Stomach (tissue), 9 donors: ENCODE results near the gene ATP8A1. TPM values are rescaled to one million over a fixed set of nuclear protein-coding genes. Genes with fewer than 3 reads are reported as not detected.
A peak's percentile ranks its signal among the peaks of the same experiment; 100 is the strongest.
"Not testable (repeated sequence)": the region's sequence is repeated elsewhere in the genome, so short reads cannot be mapped to it uniquely, and the experiment has no call there.

ENCODE experiments used
- DNase-seq, 2 donors: peaks; one replicate each; pipeline versions ENCODE4 v3.0.0 to v3.0.0-alpha.2; 2013 to 2019
- H3K27ac ChIP-seq, 5 donors: fragments of 200-600 bp in 4 of 5; sonication (generic) in 4 of 5; one replicate each; pipeline ENCODE4 v1.5.1; 2013 to 2019; ENCODE audit warnings: mild to moderate bottlenecking in 1 of 5, moderate library complexity in 1 of 5
- H3K27me3 ChIP-seq, 3 donors: fragments of 200-600 bp; sonication (generic); one replicate each; pipeline ENCODE4 v1.5.1; 2017 to 2019; ENCODE audit warnings: mixed run types in 1 of 3
- H3K36me3 ChIP-seq, 4 donors: fragments of 200-600 bp; sonication (generic); 1 replicate in 3 of 4; 2 replicates in 1 of 4; pipeline ENCODE4 v1.5.1; 2016 to 2019
- H3K4me1 ChIP-seq, 4 donors: fragments of 200-600 bp; sonication (generic); one replicate each; pipeline ENCODE4 v1.5.1; 2016 to 2019
- H3K4me3 ChIP-seq, 4 donors: fragments of 200-600 bp; sonication (generic) in 3 of 4; one replicate each; pipeline ENCODE4 v1.5.1; 2016 to 2019; ENCODE audit warnings: mild to moderate bottlenecking in 1 of 4
- H3K9me3 ChIP-seq, 4 donors: fragments of 200-600 bp; sonication (generic); one replicate each; pipeline ENCODE4 v1.5.1; 2016 to 2019
- EP300 ChIP-seq: sonication (generic); formaldehyde crosslinking; IDR thresholded peaks from one replicate; pipeline ENCODE4 v1.6.1; 2017; ENCODE audit warnings: antibody characterized with exemption
- POLR2A ChIP-seq, 4 donors: fragments of 450-650 bp; IDR thresholded peaks; one replicate each; pipeline ENCODE4 v1.6.1; 2016; ENCODE audit warnings: antibody characterized with exemption in 4 of 4, control low read depth in 2 of 4, mild to moderate bottlenecking in 1 of 4, moderate library complexity in 1 of 4
- POLR2AphosphoS5 ChIP-seq, 3 donors: sonication (generic); formaldehyde crosslinking; IDR thresholded peaks; one replicate each; pipeline ENCODE4 v1.6.1; 2016; ENCODE audit warnings: antibody characterized with exemption in 3 of 3
- WGBS, 5 donors: extraction: QIAGEN DNeasy Blood & Tissue Kit in 3 of 5; methylation state at CpG; one replicate each; pipeline versions ENCODE4 v1.1.5 to v1.1.7; 2013 to 2018; 5-methylcytosine and 5-hydroxymethylcytosine counted together
- intact Hi-C: fragments of 100-400 bp; cut with DNase I; formaldehyde crosslinking; loops from one replicate; pipeline ENCODE4 v1.15.1; 2023; ENCODE audit warnings: low total_unique reads
- polyA plus RNA-seq, 3 donors: library from polyadenylated mRNA; stranded (reverse); fragments of 200-250 nt; gene quantifications; one replicate each; pipeline ENCODE4 v1.2.3, GENCODE V29; 2013
- total RNA-seq, 5 donors: library from RNA; depleted of rRNA; stranded (reverse); fragments of >200 nt; gene quantifications; one replicate each; pipeline versions ENCODE4 v1.1.0 to v1.2.3, GENCODE V29; 2014 to 2016
- TF ChIP-seq, protein P1 (sequence below), 7 experiments: fragments of 450-650 bp in 4 of 7; fragments of 200-600 bp in 3 of 7; sonication (generic) in 3 of 7; IDR thresholded peaks; one replicate each; pipeline ENCODE4 v1.5.1; 2016 to 2019; ENCODE audit warnings: antibody characterized with exemption in 7 of 7, control low read depth in 2 of 7, mild to moderate bottlenecking in 1 of 7
- donor health status: healthy with polysubstance abuse.
- donor health status: Bipolar disorder and iron deficiency.
- donor health status: healthy.

ATP8A1 gene
- total and polyA plus RNA-seq, 8 donors = 2.6 to 104 (median 33.2) TPM

DNA sequence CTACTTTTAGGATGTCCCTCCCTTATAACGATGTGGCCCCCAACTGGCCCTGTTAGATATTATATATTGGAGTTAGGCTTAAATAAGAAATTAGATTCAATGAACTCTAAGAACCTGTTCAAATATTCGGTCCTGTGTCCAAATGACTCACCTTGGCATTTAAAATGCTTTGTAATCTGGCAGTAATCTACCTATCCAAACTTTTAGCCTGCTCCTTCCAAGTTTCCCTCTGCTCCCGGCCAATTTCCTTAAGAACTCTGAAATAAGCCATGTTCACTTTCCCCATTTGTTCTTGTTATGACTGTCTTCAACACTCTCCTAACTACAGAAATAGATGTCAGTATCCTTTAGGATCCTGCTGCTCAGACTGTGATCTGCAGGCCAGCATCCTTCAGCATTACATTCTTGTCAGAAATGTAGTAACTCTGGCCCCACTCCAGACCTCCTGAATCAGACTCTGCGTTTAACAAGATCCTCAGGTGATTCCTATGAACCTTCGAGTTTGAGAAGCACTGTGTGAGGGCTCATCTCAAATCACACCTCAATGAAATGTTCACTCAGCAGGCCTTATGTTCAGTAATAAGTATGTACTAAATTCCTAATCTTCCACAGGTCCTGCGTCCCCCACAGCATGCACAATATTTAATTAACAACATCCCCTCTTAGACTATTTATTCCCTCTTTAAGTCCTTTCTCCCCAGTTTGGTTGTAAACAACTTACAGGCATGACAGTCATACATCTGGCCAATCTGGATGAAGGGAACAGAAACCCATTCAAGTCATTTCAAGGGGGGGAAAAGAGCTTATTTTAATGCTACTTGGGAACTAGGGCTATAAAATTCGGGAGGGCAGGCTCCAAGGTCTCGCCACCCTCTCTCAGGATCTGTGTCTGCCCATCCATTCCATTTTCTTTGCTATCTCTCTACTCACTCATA, 3.0 kb downstream of the ATP8A1 start:
- no peak overlapping the region for H3K4me3 ChIP-seq

DNA sequence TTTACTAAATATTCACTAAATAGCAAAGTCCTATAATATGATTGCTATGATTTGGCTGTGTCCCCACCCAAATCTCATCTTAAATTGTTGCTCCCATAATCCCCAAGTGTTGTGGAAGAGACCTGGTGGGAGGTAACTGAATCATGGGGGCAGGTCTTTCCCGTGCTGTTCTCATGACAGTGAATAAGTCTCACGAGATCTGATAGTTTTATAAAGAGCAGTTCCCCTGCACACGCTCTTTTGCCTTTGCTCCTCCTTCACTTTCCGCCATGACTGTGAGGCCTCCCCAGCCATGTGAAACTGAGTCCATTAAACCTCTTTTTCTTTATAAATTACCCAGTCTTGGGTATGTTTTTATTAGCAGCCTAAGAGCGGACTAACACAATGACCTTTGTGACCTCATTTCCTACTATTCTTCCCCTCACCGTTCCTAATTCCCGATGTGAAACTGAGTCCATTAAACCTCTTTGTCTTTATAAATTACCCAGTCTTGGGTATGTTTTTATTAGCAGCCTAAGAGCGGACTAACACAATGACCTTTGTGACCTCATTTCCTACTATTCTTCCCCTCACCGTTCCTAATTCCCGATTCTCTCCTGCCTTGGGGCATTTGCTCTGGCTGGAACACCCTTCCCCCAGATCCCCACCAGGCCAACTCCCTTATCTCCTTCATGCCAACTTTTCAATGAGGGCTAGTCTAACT, 4.2 kb downstream of the ATP8A1 start:
- H3K36me3 ChIP-seq, H3K27me3 ChIP-seq, H3K9me3 ChIP-seq, H3K4me3 ChIP-seq, intact Hi-C loops, DNase-seq: not testable (repeated sequence)
- peak overlapping the region in 3 of 5 donors; percentile 55 to 93 (median 90) for H3K27ac ChIP-seq
- peaks cover 21 to 38% (median 34%) of the 10 kb centered on the region in 4 donors for H3K4me1 ChIP-seq
- WGBS, 5 donors = 72 to 82% (median 80%) methylated on average over 10 of the region's 10 CpGs

More for the DNA sequence above, 3.0 kb downstream of the ATP8A1 start:
- Histone ChIP-seq H3K9me3 (no peaks in the 10 kb centered on the region), H3K27me3 (no peaks in the 10 kb centered on the region), H3K4me1 (peaks cover 21 to 49% (median 42%) of the 10 kb centered on the region in 4 donors), H3K27ac (peak overlapping the region; percentile 75 to 93 (median 90)), H3K36me3 (no peaks in the 10 kb centered on the region)
- TF ChIP-seq POLR2AphosphoS5 (IDR thresholded peaks at IDR 0.05) (peak in 1 of 3 donors; percentile 18), POLR2A (IDR thresholded peaks at IDR 0.05) (no peak), EP300 (no peak)
- TF ChIP-seq, protein P1, sequence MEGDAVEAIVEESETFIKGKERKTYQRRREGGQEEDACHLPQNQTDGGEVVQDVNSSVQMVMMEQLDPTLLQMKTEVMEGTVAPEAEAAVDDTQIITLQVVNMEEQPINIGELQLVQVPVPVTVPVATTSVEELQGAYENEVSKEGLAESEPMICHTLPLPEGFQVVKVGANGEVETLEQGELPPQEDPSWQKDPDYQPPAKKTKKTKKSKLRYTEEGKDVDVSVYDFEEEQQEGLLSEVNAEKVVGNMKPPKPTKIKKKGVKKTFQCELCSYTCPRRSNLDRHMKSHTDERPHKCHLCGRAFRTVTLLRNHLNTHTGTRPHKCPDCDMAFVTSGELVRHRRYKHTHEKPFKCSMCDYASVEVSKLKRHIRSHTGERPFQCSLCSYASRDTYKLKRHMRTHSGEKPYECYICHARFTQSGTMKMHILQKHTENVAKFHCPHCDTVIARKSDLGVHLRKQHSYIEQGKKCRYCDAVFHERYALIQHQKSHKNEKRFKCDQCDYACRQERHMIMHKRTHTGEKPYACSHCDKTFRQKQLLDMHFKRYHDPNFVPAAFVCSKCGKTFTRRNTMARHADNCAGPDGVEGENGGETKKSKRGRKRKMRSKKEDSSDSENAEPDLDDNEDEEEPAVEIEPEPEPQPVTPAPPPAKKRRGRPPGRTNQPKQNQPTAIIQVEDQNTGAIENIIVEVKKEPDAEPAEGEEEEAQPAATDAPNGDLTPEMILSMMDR (IDR thresholded peaks at IDR 0.05) = no peak
- WGBS, 5 donors = 41 to 61% (median 53%) methylated on average over 8 of the region's 8 CpGs
- intact Hi-C loops = no loop called here
- DNase-seq = peak in 1 of 2 donors; percentile 31

DNA sequence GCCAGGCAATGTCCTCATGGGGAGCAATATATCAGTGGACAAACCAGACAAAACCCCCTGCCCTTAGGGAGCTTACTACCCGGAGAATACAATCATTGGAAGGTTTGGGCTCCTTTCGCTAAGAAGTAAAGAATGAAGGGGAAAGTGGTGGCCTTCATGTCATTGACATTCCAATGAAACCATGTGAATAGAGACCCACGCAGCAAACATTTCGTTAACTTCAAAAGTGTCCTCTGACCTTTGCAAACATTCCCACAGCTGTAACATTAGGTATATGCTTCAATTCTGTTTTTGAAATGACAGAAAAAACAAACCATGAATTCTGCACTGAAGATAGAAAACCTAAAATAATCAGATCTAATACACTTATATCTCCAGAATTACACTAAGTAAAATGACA, 7.0 kb downstream of the ATP8A1 start:
- H3K36me3 ChIP-seq = no peaks in the 10 kb centered on the region
- H3K4me1 ChIP-seq = peaks cover 12 to 33% (median 18%) of the 10 kb centered on the region in 4 donors
- no peaks in the 10 kb centered on the region for H3K9me3 ChIP-seq
- 59 to 89% (median 68%) methylated on average over 4 of the region's 4 CpGs for WGBS, 5 donors
- intact Hi-C loops = no loop called here
- DNase-seq = no peak
- no peaks in the 10 kb centered on the region for H3K27me3 ChIP-seq
- no peak overlapping the region for H3K4me3 ChIP-seq
- TF ChIP-seq POLR2A (IDR thresholded peaks at IDR 0.05) (no peak), EP300 (no peak), POLR2AphosphoS5 (IDR thresholded peaks at IDR 0.05) (no peak)
- TF ChIP-seq, protein P1 (IDR thresholded peaks at IDR 0.05) = no peak
- no peak overlapping the region for H3K27ac ChIP-seq

DNA sequence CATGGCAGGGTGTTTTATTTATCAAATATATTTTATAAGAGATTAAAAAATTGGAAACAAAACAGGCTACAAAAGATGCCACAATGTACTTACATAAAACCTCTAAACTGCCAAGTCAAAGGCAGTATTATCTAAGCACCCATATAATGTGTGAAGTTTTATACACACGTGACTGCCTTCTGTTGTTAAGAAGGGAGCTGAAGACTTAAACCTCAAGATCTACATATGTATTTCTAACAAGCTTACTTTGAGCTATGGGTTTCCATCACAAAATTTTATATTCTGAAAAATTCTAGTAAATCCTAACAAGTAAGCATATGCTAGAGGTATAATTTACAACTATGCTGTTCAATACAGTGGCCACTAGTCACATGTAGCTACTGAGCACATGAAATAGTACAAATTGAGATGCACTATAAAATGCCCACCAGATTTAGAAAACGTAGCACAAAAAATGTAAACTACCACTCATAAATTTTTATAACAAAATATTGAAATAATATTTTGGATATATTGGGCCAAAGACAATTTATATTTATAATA, 9.8 kb downstream of the ATP8A1 start:
- Histone ChIP-seq H3K4me1 (peaks cover 0 to 10% (median 2%) of the 10 kb centered on the region in 4 donors), H3K27me3 (no peaks in the 10 kb centered on the region), H3K4me3 (no peak overlapping the region), H3K27ac (no peak overlapping the region), H3K36me3 (no peaks in the 10 kb centered on the region), H3K9me3 (no peaks in the 10 kb centered on the region)
- TF ChIP-seq POLR2A (IDR thresholded peaks at IDR 0.05) = no peak
- TF ChIP-seq, protein P1 (IDR thresholded peaks at IDR 0.05) = no peak
- no peak for TF ChIP-seq POLR2AphosphoS5 (IDR thresholded peaks at IDR 0.05)
- no peak for TF ChIP-seq EP300
- 76 to 86% (median 84%) methylated on average over 2 of the region's 2 CpGs for WGBS, 5 donors
- no peak for DNase-seq
- intact Hi-C loops = no loop called here
